Measurements from ENCODE around the gene CDC40. TPM values are rescaled to one million over a fixed set of nuclear protein-coding genes. Genes with fewer than 3 reads are reported as not detected.

Gene CDC40
- total RNA-seq, 1 experiment from 2014 or later: 26.2 TPM

DNA sequence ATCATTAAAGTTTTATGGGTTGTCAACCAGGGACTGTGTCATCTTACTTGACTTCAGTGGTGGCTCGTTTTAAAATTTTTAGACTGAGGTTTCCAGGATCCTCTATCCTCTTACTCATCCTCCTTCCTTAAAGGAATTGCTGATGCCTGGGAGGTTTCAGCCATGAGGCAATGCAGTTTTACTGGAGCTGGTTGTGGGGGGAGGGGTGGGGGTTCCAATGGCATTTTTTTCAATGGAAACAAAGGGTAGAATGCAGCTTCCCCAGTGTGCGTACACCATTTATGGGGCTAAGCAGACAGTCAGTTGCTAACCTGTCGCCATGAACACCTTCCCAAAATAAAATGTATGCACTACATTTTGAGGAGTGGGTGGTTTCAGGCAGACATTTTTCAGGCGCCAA is 89.9 kb downstream of the CDC40 start:
- CTCF ChIA-PET: no interaction called here
- Histone ChIP-seq H3K79me2 (ENCODE audit: insufficient read depth, low read length) (no peaks in the 10 kb centered on the region), H3K27ac (ENCODE audit: low read depth, low read length) (no peak overlapping the region), H3K9me3 (ENCODE audit: control insufficient read depth in 1 of 2, insufficient read depth in 1 of 2, low read depth in 1 of 2, low read length in 2 of 2) (no peaks in the 10 kb centered on the region), H3K4me1 (ENCODE audit: control insufficient read depth in 1 of 2, insufficient read depth in 2 of 2, low read length in 2 of 2) (no peaks in the 10 kb centered on the region), H2AFZ (ENCODE audit: low read depth, low read length, poor library complexity, severe bottlenecking) (no peak overlapping the region), H3K4me3 (replicated peaks in 1 of 2; ENCODE audit: low read depth in 1 of 2, low read length in 2 of 2) (no peak overlapping the region), H4K20me1 (ENCODE audit: insufficient read depth) (no peaks in the 10 kb centered on the region), H3K9me2 (ENCODE audit: insufficient read depth) (no peaks in the 10 kb centered on the region), H3K27me3 (ENCODE audit: insufficient read depth, low read length) (no peaks in the 10 kb centered on the region), H3K4me2 (ENCODE audit: low read length) (no peak overlapping the region), H3K36me3 (ENCODE audit: control insufficient read depth in 1 of 2, insufficient read depth in 2 of 2, low read length in 2 of 2) (no peaks in the 10 kb centered on the region), H3K9ac (ENCODE audit: low read length) (no peak overlapping the region)
- TF ChIP-seq FOSL1 (IDR thresholded peaks at IDR 0.05; ENCODE audit: low read depth): no peak
- no peak for TF ChIP-seq RAD21 (IDR thresholded peaks at IDR 0.05; ENCODE audit: low read depth)
- no peak for TF ChIP-seq TCF7L2 (IDR thresholded peaks at IDR 0.05; ENCODE audit: borderline replicate concordance, extremely low read depth, insufficient read depth, insufficient read length)
- TF ChIP-seq SP1 (IDR thresholded peaks at IDR 0.05; ENCODE audit: low read depth): no peak
- TF ChIP-seq, protein P1, sequence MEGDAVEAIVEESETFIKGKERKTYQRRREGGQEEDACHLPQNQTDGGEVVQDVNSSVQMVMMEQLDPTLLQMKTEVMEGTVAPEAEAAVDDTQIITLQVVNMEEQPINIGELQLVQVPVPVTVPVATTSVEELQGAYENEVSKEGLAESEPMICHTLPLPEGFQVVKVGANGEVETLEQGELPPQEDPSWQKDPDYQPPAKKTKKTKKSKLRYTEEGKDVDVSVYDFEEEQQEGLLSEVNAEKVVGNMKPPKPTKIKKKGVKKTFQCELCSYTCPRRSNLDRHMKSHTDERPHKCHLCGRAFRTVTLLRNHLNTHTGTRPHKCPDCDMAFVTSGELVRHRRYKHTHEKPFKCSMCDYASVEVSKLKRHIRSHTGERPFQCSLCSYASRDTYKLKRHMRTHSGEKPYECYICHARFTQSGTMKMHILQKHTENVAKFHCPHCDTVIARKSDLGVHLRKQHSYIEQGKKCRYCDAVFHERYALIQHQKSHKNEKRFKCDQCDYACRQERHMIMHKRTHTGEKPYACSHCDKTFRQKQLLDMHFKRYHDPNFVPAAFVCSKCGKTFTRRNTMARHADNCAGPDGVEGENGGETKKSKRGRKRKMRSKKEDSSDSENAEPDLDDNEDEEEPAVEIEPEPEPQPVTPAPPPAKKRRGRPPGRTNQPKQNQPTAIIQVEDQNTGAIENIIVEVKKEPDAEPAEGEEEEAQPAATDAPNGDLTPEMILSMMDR (IDR thresholded peaks at IDR 0.05 in 2 of 3, conservative IDR thresholded peaks at IDR 0.05 in 1 of 3; ENCODE audit: borderline replicate concordance in 1 of 3, insufficient read depth in 1 of 3, low read depth in 2 of 3, low read length in 2 of 3): no peak
- no peak for TF ChIP-seq CEBPB (IDR thresholded peaks at IDR 0.05; ENCODE audit: low read depth)
- TF ChIP-seq CBX3 (IDR thresholded peaks at IDR 0.05; ENCODE audit: low read depth): no peak
- no peak for TF ChIP-seq EZH2phosphoT487 (IDR thresholded peaks at IDR 0.05; ENCODE audit: borderline replicate concordance)
- no peak for TF ChIP-seq REST (IDR thresholded peaks at IDR 0.05; ENCODE audit: low read depth)
- TF ChIP-seq ELF1 (IDR thresholded peaks at IDR 0.05; ENCODE audit: borderline replicate concordance, low read depth): no peak
- no peak for TF ChIP-seq EGR1 (IDR thresholded peaks at IDR 0.05; ENCODE audit: low read depth)
- TF ChIP-seq YY1 (IDR thresholded peaks at IDR 0.05; ENCODE audit: extremely low read depth, insufficient replicate concordance, low read depth, low read length): no peak
- no peak for TF ChIP-seq SRF (IDR thresholded peaks at IDR 0.05; ENCODE audit: low read depth)
- TF ChIP-seq POLR2AphosphoS5 (IDR thresholded peaks at IDR 0.05; ENCODE audit: low read depth, low read length): no peak
- POLR2A ChIA-PET: no interaction called here
- RAD21 ChIA-PET (ENCODE audit: low non-redundant PET in 1 of 2, low total read pairs in 2 of 2, uncharacterized antibody in 2 of 2, unreplicated experiment in 2 of 2): no interaction called here
- ATAC-seq: no peak
- no TSS peak for BruUV-seq (replicated peaks)
- intact Hi-C loops (cut with micrococcal nuclease): no loop called here
- no peak for DNase-seq (ENCODE audit: low read depth, low spot score)

All from HCT116 (cell line).